Activated B cell treated with CpG ODN at 0.5 μM for 24 hours (primary cell): ENCODE measurements around the gene CCDC43. TPM values are rescaled to one million over a fixed set of nuclear protein-coding genes. Genes with fewer than 3 reads are reported as not detected.
"Not testable (repeated sequence)": the region's sequence is repeated elsewhere in the genome, so short reads cannot be mapped to it uniquely, and the experiment has no call there.

ENCODE experiments used
- ATAC-seq: fragments of 200-7000 bp; cut with Tn5 transposase; one replicate; pipeline ENCODE4 v1.10.0; 2021; ENCODE audit warnings: low read depth, mild to moderate bottlenecking, moderate library complexity
- CTCF ChIA-PET: fragments of 350-600 bp; sonication (Branson Sonifier 250); formaldehyde crosslinking; loops from one replicate; lab custom pipeline; 2021; ENCODE audit warnings: antibody characterized with exemption; lab: Charles Lee
- POLR2A ChIA-PET: fragments of 350-600 bp; sonication (Branson Sonifier 250); formaldehyde crosslinking; loops from one replicate; lab custom pipeline; 2021; ENCODE audit warnings: antibody characterized with exemption; lab: Charles Lee
- DNase-seq: peaks from one replicate; pipeline ENCODE4 v3.0.0; 2022
- H3K27ac Mint-ChIP-seq: one replicate; pipeline ENCODE4 v1.8.0; 2020; ENCODE audit warnings: mixed read lengths
- H3K27me3 Mint-ChIP-seq: one replicate; pipeline ENCODE4 v1.8.0; 2021; ENCODE audit warnings: mixed read lengths
- H3K36me3 Mint-ChIP-seq: one replicate; pipeline ENCODE4 v1.8.0; 2021; ENCODE audit warnings: low read depth, mixed read lengths
- H3K4me1 Mint-ChIP-seq: one replicate; pipeline ENCODE4 v1.8.0; 2021; ENCODE audit warnings: mixed read lengths
- H3K4me3 Mint-ChIP-seq: one replicate; pipeline ENCODE4 v1.8.0; 2020; ENCODE audit warnings: mild to moderate bottlenecking, mixed read lengths
- H3K9me3 Mint-ChIP-seq: one replicate; pipeline ENCODE4 v1.8.0; 2020; ENCODE audit warnings: mixed read lengths
- intact Hi-C: fragments of 100-400 bp; cut with micrococcal nuclease; formaldehyde crosslinking; loops from one replicate; pipeline ENCODE4 v1.15.1; 2024
- total RNA-seq: library from RNA; stranded (reverse); gene quantifications from 2 replicates; pipeline ENCODE4 v1.2.3, GENCODE V29; 2022
- TF ChIP-seq, protein P1 (sequence below): fragments of 200-600 bp; IDR thresholded peaks from one replicate; pipeline ENCODE4 v1.8.0; 2022; ENCODE audit warnings: antibody characterized with exemption, mild to moderate bottlenecking

Gene CCDC43
- total RNA-seq, 1 donor from 2014 or later: 22.4 TPM

GRCh38 chr17:44733753-44734152, 44.2 kb upstream of the CCDC43 start:
- ATAC-seq: no peak

GRCh38 chr17:44726121-44726520, 36.5 kb upstream of the CCDC43 start:
- H3K4me3 Mint-ChIP-seq, intact Hi-C loops, DNase-seq, H3K27ac Mint-ChIP-seq, H3K4me1 Mint-ChIP-seq, CTCF ChIA-PET, POLR2A ChIA-PET, H3K9me3 Mint-ChIP-seq, H3K27me3 Mint-ChIP-seq, ATAC-seq: not testable (repeated sequence)
- H3K36me3 Mint-ChIP-seq: peaks cover 19% of the 10 kb centered on the region

More at GRCh38 chr17:44733753-44734152, 44.2 kb upstream of the CCDC43 start:
- Mint-ChIP-seq H3K4me3 (no peak overlapping the region), H3K27me3 (no peaks in the 10 kb centered on the region), H3K27ac (no peak overlapping the region), H3K4me1 (no peaks in the 10 kb centered on the region), H3K36me3 (peaks cover 14% of the 10 kb centered on the region), H3K9me3 (no peaks in the 10 kb centered on the region)
- DNase-seq: no peak
- TF ChIP-seq, protein P1, sequence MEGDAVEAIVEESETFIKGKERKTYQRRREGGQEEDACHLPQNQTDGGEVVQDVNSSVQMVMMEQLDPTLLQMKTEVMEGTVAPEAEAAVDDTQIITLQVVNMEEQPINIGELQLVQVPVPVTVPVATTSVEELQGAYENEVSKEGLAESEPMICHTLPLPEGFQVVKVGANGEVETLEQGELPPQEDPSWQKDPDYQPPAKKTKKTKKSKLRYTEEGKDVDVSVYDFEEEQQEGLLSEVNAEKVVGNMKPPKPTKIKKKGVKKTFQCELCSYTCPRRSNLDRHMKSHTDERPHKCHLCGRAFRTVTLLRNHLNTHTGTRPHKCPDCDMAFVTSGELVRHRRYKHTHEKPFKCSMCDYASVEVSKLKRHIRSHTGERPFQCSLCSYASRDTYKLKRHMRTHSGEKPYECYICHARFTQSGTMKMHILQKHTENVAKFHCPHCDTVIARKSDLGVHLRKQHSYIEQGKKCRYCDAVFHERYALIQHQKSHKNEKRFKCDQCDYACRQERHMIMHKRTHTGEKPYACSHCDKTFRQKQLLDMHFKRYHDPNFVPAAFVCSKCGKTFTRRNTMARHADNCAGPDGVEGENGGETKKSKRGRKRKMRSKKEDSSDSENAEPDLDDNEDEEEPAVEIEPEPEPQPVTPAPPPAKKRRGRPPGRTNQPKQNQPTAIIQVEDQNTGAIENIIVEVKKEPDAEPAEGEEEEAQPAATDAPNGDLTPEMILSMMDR: no peak
- intact Hi-C loops: no loop called here
- ChIA-PET CTCF (no interaction called here), POLR2A (no interaction called here)

- CTCF ChIA-PET: no interaction called here
- Mint-ChIP-seq H3K36me3 (peaks cover 11% of the 10 kb centered on the region), H3K9me3 (no peaks in the 10 kb centered on the region), H3K27ac (no peak overlapping the region), H3K4me1 (no peaks in the 10 kb centered on the region), H3K27me3 (no peaks in the 10 kb centered on the region), H3K4me3 (no peak overlapping the region)
- intact Hi-C loops: no loop called here
- DNase-seq (no peak), ATAC-seq (no peak)
- POLR2A ChIA-PET: no interaction called here
- TF ChIP-seq, protein P1: no peak
These were observed 32.7 kb upstream of the CCDC43 start for GRCh38 chr17:44722254-44722653.

- ChIA-PET CTCF (no interaction called here), POLR2A (no interaction called here)
- H3K36me3 Mint-ChIP-seq: peaks cover 11% of the 10 kb centered on the region
- no peaks in the 10 kb centered on the region for H3K9me3 Mint-ChIP-seq
- H3K4me3 Mint-ChIP-seq: no peak overlapping the region
- TF ChIP-seq, protein P1: no peak
- no peak for DNase-seq
- intact Hi-C loops: no loop called here
- no peak for ATAC-seq
- H3K4me1 Mint-ChIP-seq: no peaks in the 10 kb centered on the region
- H3K27ac Mint-ChIP-seq: no peak overlapping the region
- H3K27me3 Mint-ChIP-seq: no peaks in the 10 kb centered on the region
These were observed 29.9 kb upstream of the CCDC43 start for GRCh38 chr17:44719444-44719843.

- TF ChIP-seq, protein P1: no peak
- Mint-ChIP-seq H3K27ac (no peak within 1 kb of the TSS), H3K27me3 (peaks cover 10% of the 10 kb centered on the region), H3K36me3 (peaks cover under 1% of the 10 kb centered on the region), H3K4me3 (no peak within 1 kb of the TSS), H3K9me3 (no peaks in the 10 kb centered on the region), H3K4me1 (no peaks in the 10 kb centered on the region)
- CTCF ChIA-PET: no interaction called here
- DNase-seq (peak; percentile 65), ATAC-seq (peak; percentile 96)
- POLR2A ChIA-PET: interaction anchor here (0.6 to 2.7 kb wide), 4 partner anchors 10 to 1723 kb away, joined by 3 to 21 read pairs (median 3); partner anchors contain the start of gene CCDC43
- intact Hi-C loops: loop anchor here (1.0 to 10.0 kb wide), 3 partner anchors 19 to 186 kb away; partner anchors contain the start of genes CCDC43 and EFTUD2
These were observed 19.1 kb upstream of the CCDC43 start, which contains the start of gene DBF4B for GRCh38 chr17:44708401-44709263. Gene DBF4B (plus strand): TSS chr17:44708665. CDS start chr17:44708821, 156 bp downstream.
